ENCODE results near the gene CNTNAP4. TPM values are rescaled to one million over a fixed set of nuclear protein-coding genes. Genes with fewer than 3 reads are reported as not detected.

CNTNAP4 gene
- total and polyA plus RNA-seq, 2 of the 8 experiments (the other 6 are each of a cell fraction or from before 2014, with no cell fraction given) = not detected

GRCh38 chr16:76444832-76445231, 167.6 kb downstream of the CNTNAP4 start:
- Histone ChIP-seq H2BK5ac (ENCODE audit: low read depth, low read length) (no peak overlapping the region), H3K14ac (ENCODE audit: insufficient read length) (no peak overlapping the region), H2BK12ac (ENCODE audit: low read depth, low read length) (no peak overlapping the region), H4K91ac (replicated peaks; ENCODE audit: insufficient read length, low read length) (no peak overlapping the region), H3K9me3 (ENCODE audit: insufficient read depth in 2 of 2, low read depth in 1 of 2, low read length in 1 of 2) (no peaks in the 10 kb centered on the region), H2BK20ac (ENCODE audit: low read length) (no peak overlapping the region), H3K27me3 (replicated peaks in 1 of 4; ENCODE audit: control insufficient read depth in 3 of 4, extremely low read depth in 1 of 4, insufficient read depth in 3 of 4, low read length in 3 of 4) (no peaks in the 10 kb centered on the region), H3K79me2 (ENCODE audit: control insufficient read depth in 1 of 2, insufficient read depth in 2 of 2, low read length in 2 of 2) (no peaks in the 10 kb centered on the region), H2AFZ (ENCODE audit: low read length) (no peak overlapping the region), H3K36me3 (ENCODE audit: control insufficient read depth in 2 of 4, insufficient read depth in 4 of 4, low read length in 3 of 4) (no peaks in the 10 kb centered on the region), H3K18ac (ENCODE audit: extremely low read depth, low read length) (no peak overlapping the region), H2BK15ac (ENCODE audit: low read length) (no peak overlapping the region), H3K23me2 (ENCODE audit: low read depth, low read length) (no peaks in the 10 kb centered on the region), H3K9ac (replicated peaks in 1 of 4; ENCODE audit: extremely low read depth in 1 of 4, low read depth in 3 of 4, low read length in 3 of 4) (no peak overlapping the region), H2BK120ac (replicated peaks; ENCODE audit: low read depth, low read length) (no peak overlapping the region), H3K4ac (replicated peaks; ENCODE audit: insufficient read length, low read depth, low read length) (no peak overlapping the region), H3K4me2 (ENCODE audit: insufficient read depth in 1 of 2, low read depth in 2 of 2, low read length in 2 of 2) (no peak overlapping the region), H3K4me1 (replicated peaks in 1 of 4; ENCODE audit: control insufficient read depth in 3 of 4, insufficient read depth in 4 of 4, low read length in 3 of 4) (no peaks in the 10 kb centered on the region), H4K20me1 (replicated peaks in 1 of 2; ENCODE audit: control insufficient read depth in 1 of 2, insufficient read depth in 2 of 2, low read length in 2 of 2) (no peaks in the 10 kb centered on the region), H2AK5ac (ENCODE audit: low read depth, low read length) (no peak overlapping the region), H4K8ac (ENCODE audit: extremely low read depth, insufficient read depth, low read length) (no peak overlapping the region), H3K23ac (ENCODE audit: insufficient read length) (no peak overlapping the region), H3K56ac (replicated peaks; ENCODE audit: insufficient read length, low read depth, low read length) (no peak overlapping the region), H3K79me1 (ENCODE audit: low read depth, low read length) (no peaks in the 10 kb centered on the region), H3K27ac (ENCODE audit: low read depth, low read length) (no peak overlapping the region), H4K5ac (ENCODE audit: insufficient read length, low read depth, low read length) (no peak overlapping the region), H3K4me3 (ENCODE audit: extremely low read depth in 1 of 4, insufficient read depth in 2 of 4, low read depth in 3 of 4, low read length in 4 of 4) (no peak overlapping the region)
- FAIRE-seq (no peak), DNase-seq (ENCODE audit: low read depth in 1 of 2, low spot score in 2 of 2) (no peak)
- WGBS, 2 experiments (ENCODE audit: extremely low coverage in 1 of 2, insufficient coverage in 1 of 2, insufficient read length in 1 of 2, insufficient replicate concordance in 2 of 2, low coverage in 1 of 2, low lambda C conversion rate in 2 of 2, missing lambda C conversion rate in 1 of 2) = 61% methylated on average over 3 of the region's 3 CpGs; no CpG with 5 or more reads in 1 of the 2 experiments
- ChIA-PET CTCF (ENCODE audit: partially characterized antibody) (no interaction called here), POLR2A (ENCODE audit: partially characterized antibody) (no interaction called here)
- no peak for TF ChIP-seq FOSL1 (IDR thresholded peaks at IDR 0.05; ENCODE audit: insufficient read depth, low read depth, low read length)
